Retinal pigment epithelial cell (primary cell): ENCODE data around the gene RMND1.
A peak's percentile ranks its signal among the peaks of the same experiment; 100 is the strongest.

Experiments
- DNase-seq: peaks from one replicate; pipeline ENCODE4 v3.0.0-alpha.2; 2010; ENCODE audit warnings: low read depth
- H3K4me3 ChIP-seq: 2 replicates; pipeline ENCODE4 v1.5.1; 2011; ENCODE audit warnings: mild to moderate bottlenecking, low read length, control low read depth, moderate library complexity
- CTCF ChIP-seq: conservative IDR thresholded peaks from 2 replicates; pipeline ENCODE4 v1.5.1; 2011; ENCODE audit warnings: low read depth, low read length, control low read depth, inconsistent platforms

The RMND1 gene

DNA sequence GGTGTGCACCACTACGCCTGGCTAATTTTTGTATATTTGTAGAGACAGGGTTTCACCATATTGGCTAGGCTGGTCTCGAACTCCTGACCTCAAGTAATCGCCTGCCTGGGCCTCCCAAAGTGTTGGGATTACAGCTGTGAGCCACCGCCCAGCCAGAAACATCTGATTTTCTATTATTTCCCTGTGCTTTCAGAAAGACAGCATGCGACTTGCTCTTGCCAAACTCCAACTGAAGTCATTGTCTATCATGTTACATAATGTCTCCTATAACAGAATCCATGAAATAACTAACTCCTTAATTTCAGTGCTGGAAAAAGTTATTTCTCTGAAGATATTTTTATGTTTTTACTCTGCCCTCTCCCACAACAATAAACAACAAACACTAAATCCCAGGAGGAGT is 8.5 kb downstream of the RMND1 start:
- no peak overlapping the region for H3K4me3 ChIP-seq
- DNase-seq, result no peak
- no peak for TF ChIP-seq CTCF

GRCh38 chr6:151442371-151442770 is 9.6 kb downstream of the RMND1 start:
- H3K4me3 ChIP-seq, result no peak overlapping the region
- no peak for TF ChIP-seq CTCF
- DNase-seq, result no peak

GRCh38 chr6:151441390-151442166 is 10.3 kb downstream of the RMND1 start:
- TF ChIP-seq CTCF, result no peak
- no peak overlapping the region for H3K4me3 ChIP-seq
- no peak for DNase-seq

GRCh38 chr6:151440930-151441329 is 11.0 kb downstream of the RMND1 start:
- TF ChIP-seq CTCF, result peak; percentile 38
- DNase-seq, result no peak
- no peak overlapping the region for H3K4me3 ChIP-seq

- DNase-seq, result no peak
- no peak for TF ChIP-seq CTCF
- H3K4me3 ChIP-seq, result no peak overlapping the region
These were observed 11.4 kb downstream of the RMND1 start for GRCh38 chr6:151440498-151440897.

GRCh38 chr6:151437401-151437800 is 14.5 kb downstream of the RMND1 start:
- no peak for TF ChIP-seq CTCF
- no peak for DNase-seq
- no peak overlapping the region for H3K4me3 ChIP-seq

- TF ChIP-seq CTCF, result no peak
- H3K4me3 ChIP-seq, result no peak overlapping the region
- no peak for DNase-seq
These were observed 15.1 kb downstream of the RMND1 start for GRCh38 chr6:151436802-151437201.
